HepG2 (cell line): ENCODE results near the gene HSD11B1. TPM values are rescaled to one million over a fixed set of nuclear protein-coding genes. Genes with fewer than 3 reads are reported as not detected.

Experiments
- ATAC-seq: fragments of 200-7000 bp; cut with Tn5 transposase; 3 replicates; pipeline ENCODE4 v1.9.1; 2020; ENCODE audit warnings: mild to moderate bottlenecking, moderate library complexity
- BruUV-seq: library from RNA; stranded (reverse); fragments of 400-500 nt; replicated peaks from 2 replicates; lab custom pipeline; 2021; lab: Mats Ljungman, UMichigan
- CTCF ChIA-PET: fragments of 300-600 bp; formaldehyde crosslinking; extraction: SDS; loops from one replicate; lab custom pipeline; 2021; ENCODE audit warnings: low total read pairs, inconsistent platforms, low intra/inter-chr PET ratio; lab: Yijun Ruan, JAX
- POLR2A ChIA-PET: fragments of 350-600 bp; sonication (Branson Sonifier 250); formaldehyde crosslinking; loops from one replicate; lab custom pipeline; 2020; ENCODE audit warnings: antibody characterized with exemption, inconsistent platforms; lab: Yijun Ruan, JAX
- DNase-seq: peaks from one replicate; pipeline ENCODE4 v3.0.0-alpha.2; 2015; ENCODE audit warnings: low spot score
- FAIRE-seq: peaks from 3 replicates; lab custom pipeline; 2011; peaks lifted over from hg19 to GRCh38; lab: Jason Lieb, UNC
- H2AFZ ChIP-seq: one replicate; pipeline ENCODE4 v1.6.1; 2011; ENCODE audit warnings: low read length, inconsistent platforms
- H3K27ac ChIP-seq: fragments of 300-600 bp; 3 replicates; pipeline ENCODE4 v1.8.0; 2011; ENCODE audit warnings: mixed run types, mild to moderate bottlenecking, mixed read lengths, low read length, inconsistent platforms; ENCODE audit not compliant: insufficient read depth; ENCODE audit errors: extremely low read length
- H3K27me3 ChIP-seq, 2 experiments: fragments of 200-600 bp in 1 of 2; 2 replicates in 1 of 2; 3 replicates in 1 of 2; pipeline versions ENCODE4 v1.6.0 to v1.8.0; 2011; ENCODE audit warnings: low read length in 2 of 2, mild to moderate bottlenecking in 2 of 2, moderate library complexity in 2 of 2, inconsistent platforms in 1 of 2; ENCODE audit not compliant: insufficient read depth in 2 of 2, control insufficient read depth in 1 of 2
- H3K36me3 ChIP-seq, 2 experiments: fragments of 200-600 bp in 1 of 2; replicated peaks in 1 of 2; 2 replicates in 1 of 2; 3 replicates in 1 of 2; pipeline versions ENCODE4 v1.5.1 to v1.8.0; 2011; ENCODE audit warnings: low read length in 2 of 2, inconsistent platforms in 1 of 2; ENCODE audit not compliant: insufficient read depth in 2 of 2, control insufficient read depth in 1 of 2
- H3K4me1 ChIP-seq: 2 replicates; pipeline ENCODE4 v1.5.1; 2012; ENCODE audit warnings: low read length, inconsistent platforms; ENCODE audit not compliant: insufficient read depth
- H3K4me2 ChIP-seq: 2 replicates; pipeline ENCODE4 v1.6.0; 2011; ENCODE audit warnings: low read depth, low read length, inconsistent platforms
- H3K4me3 ChIP-seq, 3 experiments: fragments of 200-600 bp in 1 of 3; sonication (generic), shearing (Covaris generic) in 1 of 3; replicated peaks in 1 of 3; 2 replicates each; pipeline ENCODE4 v1.5.1; 2011 to 2016; ENCODE audit warnings: low read length in 3 of 3, inconsistent platforms in 2 of 3, low read depth in 2 of 3, mild to moderate bottlenecking in 2 of 3, control low read depth in 1 of 3, mixed read lengths in 1 of 3; ENCODE audit not compliant: insufficient read depth in 1 of 3
- H3K79me2 ChIP-seq: one replicate; pipeline ENCODE4 v1.6.1; 2011; ENCODE audit warnings: low read length, inconsistent platforms; ENCODE audit not compliant: insufficient read depth
- H3K9ac ChIP-seq: 2 replicates; pipeline ENCODE4 v1.6.0; 2011; ENCODE audit warnings: mild to moderate bottlenecking, low read depth, low read length, inconsistent platforms; ENCODE audit not compliant: insufficient read depth
- H3K9me3 ChIP-seq: 2 replicates; pipeline ENCODE4 v1.5.1; 2012; ENCODE audit warnings: mild to moderate bottlenecking, low read length
- H4K20me1 ChIP-seq: 2 replicates; pipeline ENCODE4 v1.6.0; 2011; ENCODE audit warnings: inconsistent platforms, mild to moderate bottlenecking, low read length, moderate library complexity; ENCODE audit not compliant: insufficient read depth
- ARHGAP35 ChIP-seq: sonication (generic); formaldehyde crosslinking; IDR thresholded peaks from 2 replicates; pipeline ENCODE4 v1.9.0; 2022; ENCODE audit warnings: mild to moderate bottlenecking, inconsistent platforms, moderate library complexity, missing genetic modification reagents, borderline replicate concordance
- CAMTA2 ChIP-seq: sonication (generic); formaldehyde crosslinking; IDR thresholded peaks from 2 replicates; pipeline ENCODE4 v1.4.0; 2020; ENCODE audit warnings: mild to moderate bottlenecking, missing genetic modification reagents, borderline replicate concordance
- E2F2 ChIP-seq: sonication (generic); formaldehyde crosslinking; IDR thresholded peaks from 2 replicates; pipeline ENCODE4 v1.4.0; 2020; ENCODE audit warnings: missing genetic modification reagents, borderline replicate concordance
- HIC2 ChIP-seq: sonication (generic); formaldehyde crosslinking; IDR thresholded peaks from 2 replicates; pipeline ENCODE4 v1.9.0; 2022; ENCODE audit warnings: low read depth, missing genetic modification reagents
- SP4 ChIP-seq: sonication (generic); formaldehyde crosslinking; IDR thresholded peaks from 2 replicates; pipeline ENCODE4 v1.8.1; 2023; ENCODE audit warnings: mild to moderate bottlenecking, missing genetic modification reagents
- ZC3H4 ChIP-seq: sonication (generic); formaldehyde crosslinking; IDR thresholded peaks from 2 replicates; pipeline ENCODE4 v1.4.0; 2020; ENCODE audit warnings: missing genetic modification reagents, borderline replicate concordance
- ZNF101 ChIP-seq: sonication (generic); formaldehyde crosslinking; IDR thresholded peaks from 2 replicates; pipeline ENCODE4 v1.4.0; 2020; ENCODE audit warnings: mild to moderate bottlenecking, low read depth, missing genetic modification reagents, borderline replicate concordance
- ZNF121 ChIP-seq: sonication (generic); formaldehyde crosslinking; IDR thresholded peaks from 2 replicates; pipeline ENCODE4 v1.5.0; 2020; ENCODE audit warnings: mild to moderate bottlenecking, missing genetic modification reagents
- ZNF280B ChIP-seq: sonication (generic); formaldehyde crosslinking; IDR thresholded peaks from 2 replicates; pipeline ENCODE4 v1.5.0; 2020; ENCODE audit warnings: missing genetic modification reagents, mild to moderate bottlenecking, borderline replicate concordance
- ZNF383 ChIP-seq: sonication (generic); formaldehyde crosslinking; IDR thresholded peaks from 2 replicates; pipeline ENCODE4 v1.4.0; 2020; ENCODE audit warnings: missing genetic modification reagents, mild to moderate bottlenecking, borderline replicate concordance
- ZNF704 ChIP-seq: sonication (generic); formaldehyde crosslinking; IDR thresholded peaks from 2 replicates; pipeline ENCODE4 v1.8.1; 2023; ENCODE audit warnings: mild to moderate bottlenecking, inconsistent platforms, moderate library complexity, missing genetic modification reagents, borderline replicate concordance
- ZSCAN9 ChIP-seq: IDR thresholded peaks from 2 replicates; pipeline ENCODE4 v1.6.1; 2016; ENCODE audit warnings: borderline replicate concordance
- WGBS: methylation state at CpG from one replicate; pipeline ENCODE4 v1.1.6; 2017; ENCODE audit warnings: low lambda C conversion rate; 5-methylcytosine and 5-hydroxymethylcytosine counted together
- in situ Hi-C: cut with HindIII; loops from 2 replicates; pipeline ENCODE4 v1.10.0; 2017; ENCODE audit warnings: low pct_unique_long_range_greater_than_20kb; ENCODE audit not compliant: extremely low pct_ligation_motif_present
- intact Hi-C: fragments of 100-400 bp; cut with micrococcal nuclease; formaldehyde crosslinking; loops from one replicate; pipeline ENCODE4 v1.10.0; 2022; ENCODE audit not compliant: unreplicated experiment
- polyA plus RNA-seq, 8 experiments: library from polyadenylated mRNA; depleted of rRNA in 3 of 8; stranded (reverse) in 7 of 8; unstranded in 1 of 8; fragments of >200 nt; fragmentation: Illumina TruSeq in 4 of 8; extraction: Trizol in 4 of 8; gene quantifications; 2 replicates each; pipeline versions ENCODE4 v1.2.1 to v1.2.3, GENCODE V29; 2011 to 2016; ENCODE audit warnings: low read depth in 4 of 8, missing spikeins in 1 of 8, mixed read lengths in 1 of 8; ENCODE audit not compliant: insufficient read depth in 1 of 8
- total RNA-seq, 5 experiments: library from RNA; depleted of rRNA; stranded (reverse); fragments of >200 nt; fragmentation: Illumina TruSeq; extraction: Trizol; gene quantifications; 2 replicates each; pipeline ENCODE4 v1.2.3, GENCODE V29; 2016; ENCODE audit warnings: low read depth in 1 of 5

The HSD11B1 gene
- total and polyA plus RNA-seq, 2 of the 13 experiments (the other 11 are each of a cell fraction or from before 2014, with no cell fraction given) = not detected

GRCh38 chr1:209720826-209721225, 16.2 kb downstream of the HSD11B1 start:
- Histone ChIP-seq H3K79me2 (no peaks in the 10 kb centered on the region), H3K9me3 (no peaks in the 10 kb centered on the region), H3K4me1 (no peaks in the 10 kb centered on the region), H3K4me2 (no peak overlapping the region), H2AFZ (no peak overlapping the region), H3K9ac (no peak overlapping the region), H3K27me3 (no peaks in the 10 kb centered on the region), H3K27ac (no peak overlapping the region), H4K20me1 (no peaks in the 10 kb centered on the region), H3K36me3 (no peaks in the 10 kb centered on the region), H3K4me3 (no peak overlapping the region)
- DNase-seq (no peak), FAIRE-seq (no peak), ATAC-seq (no peak)
- no TSS peak for BruUV-seq
- TF ChIP-seq E2F2 (CRISPR knock-in tag) = no peak
- no peak for TF ChIP-seq ZSCAN9 (CRISPR knock-in tag)
- POLR2A ChIA-PET = no interaction called here
- CTCF ChIA-PET = no interaction called here
- WGBS = 18% methylated on average over 2 of the region's 2 CpGs
- intact Hi-C loops (no loop called here), in situ Hi-C loops (loop anchor here (25.0 kb wide), 1 partner anchor 609 kb away; no protein-coding TSS in a partner anchor)

- BruUV-seq = no TSS peak
- POLR2A ChIA-PET = no interaction called here
- H3K4me1 ChIP-seq = no peaks in the 10 kb centered on the region
- FAIRE-seq (no peak), ATAC-seq (no peak), DNase-seq (no peak)
- no peaks in the 10 kb centered on the region for H4K20me1 ChIP-seq
- H3K36me3 ChIP-seq = no peaks in the 10 kb centered on the region
- intact Hi-C loops (no loop called here), in situ Hi-C loops (loop anchor here (25.0 kb wide), 1 partner anchor 609 kb away; no protein-coding TSS in a partner anchor)
- no peak overlapping the region for H3K27ac ChIP-seq
- H3K4me2 ChIP-seq = no peak overlapping the region
- H3K4me3 ChIP-seq = no peak overlapping the region
- H3K9ac ChIP-seq = no peak overlapping the region
- CTCF ChIA-PET = no interaction called here
- H3K27me3 ChIP-seq = no peaks in the 10 kb centered on the region
- no peaks in the 10 kb centered on the region for H3K9me3 ChIP-seq
- 11% methylated on average over 1 of the region's 1 CpG for WGBS
- no peak overlapping the region for H2AFZ ChIP-seq
- H3K79me2 ChIP-seq = no peaks in the 10 kb centered on the region
- no peak for TF ChIP-seq CAMTA2 (CRISPR knock-in tag)
- TF ChIP-seq ZC3H4 = no peak
- no peak for TF ChIP-seq ZNF704 (CRISPR knock-in tag)
- TF ChIP-seq HIC2 (CRISPR knock-in tag) = no peak
- TF ChIP-seq ZNF121 (CRISPR knock-in tag) = no peak
- TF ChIP-seq ARHGAP35 (CRISPR knock-in tag) = no peak
- no peak for TF ChIP-seq ZNF383 (CRISPR knock-in tag)
- no peak for TF ChIP-seq ZNF101 (CRISPR knock-in tag)
- TF ChIP-seq SP4 (CRISPR knock-in tag) = no peak
- TF ChIP-seq ZNF280B (CRISPR knock-in tag) = no peak
Observed at GRCh38 chr1:209721323-209721722, 16.7 kb downstream of the HSD11B1 start.
